ENCODE measurements around the gene ASAP2.

ASAP2 gene
- total RNA-seq = 19.1 to 100 (median 34.5) reads per million in 18 experiments

DNA sequence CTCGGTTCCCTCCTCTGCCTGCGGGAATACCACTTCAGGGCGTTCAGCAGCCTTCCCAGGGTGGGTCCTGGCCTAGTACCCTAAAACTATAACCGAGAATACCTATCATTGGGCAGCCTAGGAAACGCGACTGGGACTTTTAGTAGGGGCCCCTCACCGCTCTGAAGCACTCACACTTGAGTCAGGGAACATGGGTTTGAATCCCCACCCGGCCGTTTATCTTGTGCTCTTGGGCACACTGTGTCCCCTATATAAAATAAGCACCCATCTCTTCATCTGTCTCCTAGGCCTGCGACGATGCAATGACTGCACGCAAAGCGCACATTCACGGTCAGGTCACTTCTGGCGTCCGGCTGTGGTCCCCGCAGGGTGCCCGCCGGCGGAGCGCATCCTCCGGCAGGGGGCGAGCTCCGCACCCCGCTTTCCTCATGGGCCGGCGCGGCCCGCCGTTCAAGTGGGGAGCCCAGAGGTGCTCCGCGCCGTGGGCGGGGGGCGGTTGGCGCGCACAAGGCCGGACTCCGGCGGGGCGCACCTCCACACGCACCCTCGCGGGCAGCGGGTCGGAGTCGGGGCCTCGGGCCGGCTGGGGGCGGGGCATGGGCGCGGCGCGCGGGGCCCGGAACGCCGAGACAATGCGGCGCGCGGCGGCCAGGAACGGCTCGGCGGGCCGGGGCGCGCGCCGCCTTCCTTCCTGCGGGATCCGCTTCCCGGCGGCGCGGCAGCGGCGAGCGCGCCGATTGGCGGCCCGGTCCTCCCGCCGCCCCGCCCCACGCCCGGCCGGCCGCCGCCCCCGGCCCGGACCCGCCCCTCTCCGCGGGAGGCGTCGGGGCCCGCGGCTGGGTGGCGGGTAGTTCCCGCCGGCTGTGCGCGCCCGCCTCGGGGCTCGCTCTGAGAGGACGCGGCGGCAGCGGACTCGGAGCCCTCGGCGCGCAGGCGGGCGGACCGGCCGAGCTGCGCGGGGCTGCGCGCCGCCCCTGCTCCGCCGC, at the start of gene ASAP2:
Gene ASAP2, plus strand, starts transcription at position 850 of the 986 bp plus-strand sequence. CDS start 293 bp downstream, outside the sequence.
- DNase-seq = peak; percentile 66 to 74

DNA sequence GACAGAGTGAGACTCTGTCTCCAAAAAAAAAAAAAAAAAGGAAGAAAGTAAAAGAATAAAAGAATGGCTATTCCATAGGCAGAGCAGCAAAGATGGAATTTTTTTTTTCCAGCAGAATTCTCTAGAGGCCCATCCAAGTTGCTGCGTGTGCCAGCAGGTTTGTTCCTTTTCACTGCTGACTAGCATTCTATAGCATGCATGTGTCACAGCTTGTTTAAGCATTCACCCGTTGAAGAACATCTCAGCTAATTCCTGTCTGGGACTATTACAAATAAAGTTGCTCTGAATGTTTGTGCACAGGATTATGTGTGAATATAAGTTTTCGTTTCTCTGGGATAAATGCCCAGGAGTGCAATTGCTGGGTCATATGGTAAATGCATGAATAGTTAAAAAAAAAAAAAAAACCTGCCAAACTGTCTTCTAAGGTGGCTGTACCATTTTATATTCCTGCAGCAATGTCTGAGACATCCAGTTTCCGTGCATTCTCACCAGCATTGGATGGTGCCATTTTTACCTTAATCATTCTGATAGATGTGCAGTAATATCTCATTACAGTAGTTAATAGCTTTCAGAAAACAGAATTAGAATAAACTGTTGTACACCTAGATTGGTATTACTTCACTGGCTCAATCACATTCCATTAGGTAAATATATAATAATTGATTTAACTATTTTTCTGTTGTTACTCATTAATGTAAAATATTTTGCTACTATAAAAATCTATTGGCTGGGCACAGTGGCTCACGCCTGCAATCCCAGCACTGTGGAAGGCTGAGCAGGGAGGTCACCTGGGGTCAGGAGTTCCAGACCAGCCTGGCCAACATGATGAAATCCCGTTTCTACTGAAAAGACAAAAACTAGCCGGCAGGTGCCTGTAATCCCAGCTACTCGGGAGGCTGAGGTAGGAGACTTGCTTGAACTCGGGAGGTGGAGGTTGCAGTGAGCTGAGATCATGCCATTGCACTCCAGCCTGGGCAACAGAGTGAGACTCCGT, 47.5 kb upstream of the ASAP2 start:
- DNase-seq = no peak

GRCh38 chr2:9160732-9161131, 45.9 kb upstream of the ASAP2 start:
- DNase-seq = no peak

DNA sequence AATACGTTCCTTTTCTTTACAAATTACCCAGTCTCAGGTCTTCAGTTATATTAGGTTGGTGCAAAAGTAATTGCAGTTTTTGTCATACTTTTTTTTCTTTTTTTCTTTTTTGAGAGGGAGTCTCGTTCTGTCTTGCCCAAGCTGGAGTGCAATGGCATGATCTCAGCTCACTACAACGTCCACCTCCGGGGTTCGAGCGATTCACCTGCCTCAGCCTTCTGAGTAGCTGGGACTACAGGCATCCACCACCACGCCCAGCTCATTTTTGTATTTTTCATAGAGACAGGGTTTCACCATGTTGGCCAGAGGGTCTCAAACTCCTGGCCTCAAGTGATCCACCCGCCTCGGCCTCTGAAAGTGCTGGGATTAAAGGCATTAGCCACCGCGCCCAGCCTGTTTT, 43.8 kb upstream of the ASAP2 start:
- no peak for DNase-seq

- DNase-seq = no peak
Observed at GRCh38 chr2:9163306-9164111, 43.1 kb upstream of the ASAP2 start.

DNA sequence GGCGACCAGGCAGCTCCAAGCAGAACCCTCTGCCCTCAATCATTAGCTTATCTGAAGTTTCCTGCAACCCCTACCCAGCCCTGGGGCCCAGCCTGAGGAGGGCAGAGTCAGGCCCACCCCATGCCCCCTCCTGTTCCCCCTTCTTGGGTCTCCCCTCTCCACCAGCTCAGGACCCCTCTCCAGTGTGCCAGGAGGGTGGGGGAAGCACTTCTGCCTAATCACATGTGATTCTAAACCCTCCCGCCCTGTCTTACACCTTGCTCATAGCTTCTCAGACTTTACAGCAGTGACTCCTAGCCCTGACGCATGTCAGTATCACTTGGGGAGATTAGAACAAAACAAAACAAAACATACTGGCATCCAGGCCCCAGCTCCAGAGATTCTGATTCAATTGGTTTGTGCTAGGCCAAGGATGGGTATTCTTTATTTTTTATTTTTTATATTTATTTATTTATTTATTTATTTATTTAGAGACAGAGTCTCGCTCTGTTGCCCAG, 42.5 kb upstream of the ASAP2 start:
- DNase-seq = no peak

DNA sequence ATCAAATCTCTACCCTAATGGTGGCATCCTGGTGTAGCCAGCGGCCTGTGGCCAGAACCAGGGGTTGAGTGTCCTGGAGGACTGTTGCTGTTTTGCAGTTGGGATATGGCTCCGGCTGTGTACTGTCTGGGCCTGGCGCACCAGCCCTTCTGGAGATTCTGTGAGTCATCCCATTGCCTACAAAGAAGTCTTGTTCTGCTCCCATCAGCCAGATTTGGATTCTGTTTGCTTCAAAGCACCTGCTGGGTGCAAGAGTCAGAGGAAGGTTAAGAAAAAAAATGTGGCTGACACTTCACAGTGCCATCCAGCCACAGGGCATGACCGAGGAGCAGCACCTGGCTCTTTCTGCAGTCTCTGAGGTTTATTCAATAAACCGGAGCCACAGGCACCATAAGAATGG, 41.0 kb upstream of the ASAP2 start:
- no peak for DNase-seq

- peak; percentile 47 to 69 for DNase-seq
Observed at GRCh38 chr2:9166579-9167377, 39.8 kb upstream of the ASAP2 start.

DNA sequence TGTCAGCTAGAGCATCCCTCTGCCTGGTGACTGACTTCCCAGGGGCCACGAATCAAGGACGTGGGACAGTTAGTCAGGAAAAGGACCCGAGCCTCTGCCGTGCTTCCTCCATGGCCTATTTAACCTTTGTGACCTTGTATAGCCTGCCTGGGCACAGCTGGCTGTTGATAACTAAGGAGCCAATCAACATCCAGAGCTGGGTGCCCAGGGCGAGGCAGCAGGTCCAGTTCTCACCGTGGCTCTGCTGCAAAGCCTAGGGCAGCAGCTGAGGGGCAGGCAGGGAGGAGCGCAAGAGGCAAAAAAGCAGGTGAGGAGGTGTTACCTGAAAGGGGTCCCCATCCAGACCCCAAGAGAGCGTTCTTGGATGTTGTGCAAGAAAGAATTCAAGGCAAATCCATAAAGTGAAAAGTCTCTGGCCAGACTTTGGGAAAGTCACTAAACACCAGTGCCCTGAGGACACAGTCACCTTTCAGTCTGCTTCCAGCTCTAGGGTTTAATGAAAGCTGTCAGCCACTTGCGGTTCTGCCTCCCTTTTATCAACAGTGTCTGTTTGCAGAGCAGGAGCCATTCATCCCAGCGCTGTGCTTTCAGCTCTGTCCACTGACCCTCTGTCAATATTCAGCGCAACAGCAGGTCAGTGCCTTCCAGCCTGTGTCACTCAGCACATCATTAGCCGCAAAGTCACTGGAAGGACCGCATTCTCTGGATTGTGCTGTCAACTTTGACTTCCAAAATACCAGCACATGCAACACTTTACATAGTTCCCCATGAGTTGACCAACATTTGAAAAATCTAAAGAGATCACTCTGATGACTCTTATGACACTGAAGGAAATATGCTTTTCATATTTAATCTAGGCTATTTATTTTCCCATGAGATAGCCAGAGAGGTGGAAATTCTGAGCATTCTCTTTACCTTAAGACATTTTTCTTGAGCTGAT, 38.6 kb upstream of the ASAP2 start:
- peak; percentile 44 to 48 for DNase-seq

DNA sequence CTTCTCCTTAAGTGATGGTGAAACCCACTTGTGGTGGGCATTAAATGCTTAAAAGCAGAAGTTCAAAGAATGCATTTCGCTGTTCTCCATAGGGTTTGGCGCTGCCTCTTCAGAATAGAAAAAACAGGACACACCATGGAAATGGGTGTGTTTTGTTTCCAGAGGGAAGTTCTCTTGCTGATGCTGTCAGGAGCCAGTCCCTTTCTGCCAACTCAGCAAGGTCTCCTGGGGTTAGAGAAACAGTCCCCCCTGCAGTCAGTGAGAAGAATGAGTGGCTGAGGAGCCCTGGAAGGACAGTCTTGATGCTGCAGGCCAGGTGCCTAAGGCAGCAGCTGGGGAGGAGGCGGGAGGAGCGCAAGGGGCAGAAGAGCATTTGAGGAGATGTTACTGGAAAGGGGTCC, 37.8 kb upstream of the ASAP2 start:
- DNase-seq = peak; percentile 85 to 93

- peak; percentile 73 to 84 for DNase-seq
Observed at GRCh38 chr2:9169349-9170107, 37.1 kb upstream of the ASAP2 start.

- DNase-seq = peak; percentile 72 to 76
Observed at GRCh38 chr2:9170458-9171130, 36.0 kb upstream of the ASAP2 start.

DNA sequence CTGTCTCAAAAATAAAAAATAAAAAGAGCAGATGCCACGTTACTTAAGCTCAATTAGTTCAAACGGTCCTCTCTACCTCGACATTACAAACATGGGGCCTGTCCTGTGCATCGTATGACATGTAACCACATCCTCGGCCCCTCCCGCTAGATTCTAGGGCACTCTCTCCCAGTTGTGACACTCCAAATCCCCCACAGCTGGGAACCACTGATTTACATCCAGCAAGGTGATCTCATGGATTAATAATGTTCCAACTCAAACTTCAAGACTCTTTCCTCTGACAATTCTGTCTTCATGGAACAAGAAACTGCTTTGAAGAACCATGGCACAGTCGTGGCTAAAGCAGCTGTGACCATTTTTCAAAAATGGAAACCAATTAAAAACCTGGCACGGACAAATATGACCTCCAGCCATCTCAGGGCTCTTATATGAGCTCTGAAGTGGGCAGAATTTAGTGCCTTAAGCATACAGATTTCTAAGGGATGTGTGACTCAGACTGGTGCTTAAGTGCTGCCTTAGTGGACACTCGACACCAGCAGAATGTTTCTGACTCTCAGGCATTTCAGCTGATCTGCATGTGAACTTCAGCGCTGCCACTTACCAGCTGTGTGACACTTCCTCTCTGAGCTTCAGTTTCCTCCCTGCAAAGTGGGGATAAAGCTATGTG, 31.7 kb upstream of the ASAP2 start:
- peak; percentile 75 to 88 for DNase-seq

DNA sequence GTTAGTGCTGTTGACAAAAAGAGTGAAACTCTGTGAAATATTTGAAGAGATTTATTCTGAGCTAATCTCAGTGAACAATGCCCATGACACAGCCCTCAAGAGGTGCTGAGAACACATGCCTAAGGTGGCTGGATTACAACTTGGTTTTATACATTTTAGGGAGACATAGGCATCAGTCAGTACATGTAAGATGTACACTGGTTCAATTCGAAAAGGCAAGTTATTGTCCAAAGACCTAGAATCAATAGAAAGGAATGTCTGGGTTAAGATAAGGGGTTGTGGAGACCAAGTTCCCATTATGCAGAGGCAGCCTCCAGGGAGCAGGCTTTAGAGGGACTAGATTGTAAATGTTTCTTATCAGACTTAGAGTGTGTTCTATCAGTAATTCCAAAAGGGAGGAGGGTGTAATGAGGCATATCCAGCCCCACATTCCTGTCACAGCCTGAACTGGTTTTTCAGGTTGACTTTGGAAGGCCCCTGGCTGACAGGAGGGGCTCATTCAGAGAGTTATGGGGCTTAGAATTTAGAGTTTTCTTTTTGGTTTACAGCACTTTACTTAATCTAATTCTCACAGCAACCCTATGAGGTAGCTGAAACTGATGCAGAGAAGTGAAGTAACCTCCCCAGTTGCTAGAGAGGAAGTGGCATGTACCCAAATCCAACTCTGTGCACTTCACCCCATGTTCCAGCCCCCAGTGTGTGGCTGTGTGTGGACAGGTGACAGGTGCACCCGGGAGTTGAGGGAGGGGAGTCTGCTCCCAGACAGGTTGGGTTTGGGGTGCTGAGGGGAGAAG, 28.3 kb upstream of the ASAP2 start:
- peak; percentile 43 to 47 for DNase-seq

GRCh38 chr2:9178904-9179571, 27.6 kb upstream of the ASAP2 start:
- DNase-seq = no peak

DNA sequence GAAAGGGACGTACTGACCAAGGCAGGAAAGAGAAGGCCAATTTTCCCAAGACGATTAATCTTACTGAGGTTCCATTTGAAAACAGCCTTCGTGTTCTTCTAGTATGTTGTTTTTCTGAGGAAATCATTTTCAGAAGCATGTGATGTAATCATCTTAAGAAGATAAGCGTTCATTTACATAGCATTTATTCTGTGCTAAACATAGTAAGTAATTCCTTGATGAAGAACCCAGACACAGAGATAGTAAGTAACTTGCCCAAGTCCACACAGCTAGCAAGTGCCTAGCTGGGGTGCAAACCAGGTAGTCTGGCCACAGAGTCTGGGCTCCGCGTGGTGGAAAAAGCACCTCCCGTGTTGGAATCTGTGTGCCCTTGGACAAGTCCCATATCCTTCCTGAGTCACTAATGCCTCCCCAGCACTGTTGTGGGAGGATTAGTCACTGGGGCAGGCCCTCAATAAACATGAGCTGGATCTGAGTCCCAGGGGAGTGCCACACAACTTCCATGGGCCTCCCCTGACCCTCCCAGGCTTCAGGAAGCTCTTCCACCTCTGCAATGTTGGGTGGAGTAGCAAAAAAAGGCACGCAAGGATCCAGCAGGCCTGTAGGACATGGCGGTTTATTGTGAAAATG, 26.9 kb upstream of the ASAP2 start:
- peak; percentile 13 to 59 for DNase-seq
